ENCODE measurements around the gene ASCL5. TPM values are rescaled to one million over a fixed set of nuclear protein-coding genes. Genes with fewer than 3 reads are reported as not detected.
"Not testable (repeated sequence)": the region's sequence is repeated elsewhere in the genome, so short reads cannot be mapped to it uniquely, and the experiment has no call there.

The ASCL5 gene
- total and polyA plus RNA-seq, 8 donors: 0.16 to 1.6 (median 1.2) TPM

DNA sequence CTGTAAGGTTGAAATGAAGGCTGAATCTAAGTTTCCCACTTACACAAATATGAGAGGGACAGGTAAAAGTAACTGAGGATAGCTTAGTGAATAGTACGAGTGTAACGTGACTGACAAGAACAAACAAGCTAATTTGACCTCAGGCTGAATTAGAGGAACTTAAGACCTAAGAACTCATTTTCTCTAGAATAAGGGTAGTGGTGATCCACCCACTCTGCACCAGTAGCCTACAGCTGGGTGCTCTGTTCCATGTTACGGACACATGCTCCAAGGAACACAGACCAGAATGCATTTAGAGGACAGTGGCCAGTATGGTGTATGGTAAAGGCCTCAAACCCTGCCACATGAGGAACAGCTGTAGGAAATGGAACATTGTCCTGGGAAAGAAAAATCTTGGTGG is 42.2 kb upstream of the ASCL5 start:
- no peak for DNase-seq
- no peak for ATAC-seq
- Histone ChIP-seq H3K4me3 (no peak overlapping the region), H3K27ac (peak overlapping the region in 1 of 4 donors; percentile 0), H3K9me3 (no peaks in the 10 kb centered on the region), H3K27me3 (no peaks in the 10 kb centered on the region), H3K36me3 (no peaks in the 10 kb centered on the region), H3K4me1 (peaks cover 15 to 22% (median 16%) of the 10 kb centered on the region in 3 donors)
- intact Hi-C loops (cut with DNase I): no loop called here
- no peak for FAIRE-seq
- WGBS, 2 donors: 83 to 96% methylated on average over 3 of the region's 3 CpGs
- TF ChIP-seq, protein P1, sequence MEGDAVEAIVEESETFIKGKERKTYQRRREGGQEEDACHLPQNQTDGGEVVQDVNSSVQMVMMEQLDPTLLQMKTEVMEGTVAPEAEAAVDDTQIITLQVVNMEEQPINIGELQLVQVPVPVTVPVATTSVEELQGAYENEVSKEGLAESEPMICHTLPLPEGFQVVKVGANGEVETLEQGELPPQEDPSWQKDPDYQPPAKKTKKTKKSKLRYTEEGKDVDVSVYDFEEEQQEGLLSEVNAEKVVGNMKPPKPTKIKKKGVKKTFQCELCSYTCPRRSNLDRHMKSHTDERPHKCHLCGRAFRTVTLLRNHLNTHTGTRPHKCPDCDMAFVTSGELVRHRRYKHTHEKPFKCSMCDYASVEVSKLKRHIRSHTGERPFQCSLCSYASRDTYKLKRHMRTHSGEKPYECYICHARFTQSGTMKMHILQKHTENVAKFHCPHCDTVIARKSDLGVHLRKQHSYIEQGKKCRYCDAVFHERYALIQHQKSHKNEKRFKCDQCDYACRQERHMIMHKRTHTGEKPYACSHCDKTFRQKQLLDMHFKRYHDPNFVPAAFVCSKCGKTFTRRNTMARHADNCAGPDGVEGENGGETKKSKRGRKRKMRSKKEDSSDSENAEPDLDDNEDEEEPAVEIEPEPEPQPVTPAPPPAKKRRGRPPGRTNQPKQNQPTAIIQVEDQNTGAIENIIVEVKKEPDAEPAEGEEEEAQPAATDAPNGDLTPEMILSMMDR (IDR thresholded peaks at IDR 0.05): no peak

DNA sequence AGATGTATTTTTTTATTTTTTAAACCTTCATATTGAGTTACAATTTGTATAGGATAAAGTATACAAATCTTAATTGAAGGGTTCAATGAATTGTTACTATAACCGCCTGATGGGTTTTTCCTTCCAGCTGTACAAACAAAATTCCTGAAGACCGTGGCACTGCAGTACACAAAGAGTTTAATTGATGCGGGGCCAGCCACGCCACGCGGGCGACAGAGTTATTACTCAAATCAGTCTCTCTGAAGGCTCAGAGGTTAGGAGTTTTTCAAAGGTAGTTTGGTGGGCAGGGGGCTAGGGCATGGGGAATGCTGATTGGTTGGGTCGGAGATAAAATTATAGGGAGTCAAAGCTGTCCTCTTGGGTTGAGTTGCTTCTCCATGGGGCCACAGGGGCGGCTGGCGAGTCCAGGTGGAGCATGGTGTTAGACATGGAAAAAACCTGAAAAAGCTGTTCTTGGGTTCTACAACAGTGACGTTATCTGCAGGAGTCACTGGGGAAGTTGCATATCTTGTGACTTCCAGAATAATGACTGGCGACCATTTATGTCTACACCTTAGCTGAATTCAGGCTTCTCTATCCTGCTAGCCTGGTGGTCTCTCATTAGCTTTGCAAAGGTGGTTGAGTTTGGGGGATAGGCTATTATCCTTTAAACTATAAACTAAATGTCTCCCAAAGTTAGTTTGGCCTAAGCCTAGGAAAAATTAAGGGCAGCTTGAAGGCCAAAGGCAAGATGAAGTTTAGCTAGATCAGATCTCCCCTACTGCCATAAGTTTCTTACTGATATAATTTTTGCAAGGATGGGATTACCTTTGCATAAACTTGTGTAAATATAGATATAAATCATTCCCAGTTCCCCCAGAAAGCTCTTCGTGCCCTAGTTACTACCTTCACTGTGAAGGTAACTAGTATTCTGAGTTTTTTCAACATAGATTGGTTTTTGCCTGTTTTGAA is 40.3 kb upstream of the ASCL5 start:
- FAIRE-seq (no peak), DNase-seq (peak in 2 of 6 donors; percentile 30 to 45), ATAC-seq (no peak)
- 34 to 41% methylated on average over 13 of the region's 13 CpGs for WGBS, 2 donors
- no peaks in the 10 kb centered on the region for H3K27me3 ChIP-seq
- no peak overlapping the region for H3K4me3 ChIP-seq
- H3K4me1 ChIP-seq: peaks cover 5 to 22% (median 15%) of the 10 kb centered on the region in 3 donors
- H3K36me3 ChIP-seq: no peaks in the 10 kb centered on the region
- no peaks in the 10 kb centered on the region for H3K9me3 ChIP-seq
- intact Hi-C loops (cut with DNase I): no loop called here
- TF ChIP-seq, protein P1 (IDR thresholded peaks at IDR 0.05): no peak
- H3K27ac ChIP-seq: peak overlapping the region in 2 of 4 donors; percentile 2 to 28

DNA sequence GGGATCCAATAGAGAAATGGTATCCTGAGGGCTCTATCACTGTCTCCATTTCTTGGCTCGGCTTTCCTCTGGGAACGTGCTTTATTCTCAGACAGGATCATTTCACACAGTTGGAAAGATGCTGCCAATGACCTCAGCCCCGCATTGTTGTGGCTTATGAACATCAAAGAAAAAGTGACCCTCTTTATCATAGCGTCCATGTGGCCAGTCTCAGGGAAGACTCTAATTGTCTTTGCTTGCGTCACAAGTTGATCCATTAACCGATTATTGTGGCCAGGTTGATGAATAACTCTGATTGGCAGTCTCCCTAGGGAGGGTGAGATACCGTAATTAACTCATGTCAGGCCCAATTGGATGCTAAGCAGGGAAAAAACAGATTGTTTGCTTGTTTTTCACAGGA is 37.7 kb upstream of the ASCL5 start:
- ATAC-seq (peak in 1 of 4 donors; percentile 28), DNase-seq (no peak), FAIRE-seq (no peak)
- WGBS, 2 donors: 52 to 59% methylated on average over 7 of the region's 7 CpGs
- Histone ChIP-seq H3K27ac (no peak overlapping the region), H3K27me3 (no peaks in the 10 kb centered on the region), H3K4me1 (peaks cover 0 to 15% (median 7%) of the 10 kb centered on the region in 3 donors), H3K36me3 (no peaks in the 10 kb centered on the region), H3K4me3 (no peak overlapping the region), H3K9me3 (no peaks in the 10 kb centered on the region)
- TF ChIP-seq, protein P1 (IDR thresholded peaks at IDR 0.05): no peak
- intact Hi-C loops (cut with DNase I): no loop called here

DNA sequence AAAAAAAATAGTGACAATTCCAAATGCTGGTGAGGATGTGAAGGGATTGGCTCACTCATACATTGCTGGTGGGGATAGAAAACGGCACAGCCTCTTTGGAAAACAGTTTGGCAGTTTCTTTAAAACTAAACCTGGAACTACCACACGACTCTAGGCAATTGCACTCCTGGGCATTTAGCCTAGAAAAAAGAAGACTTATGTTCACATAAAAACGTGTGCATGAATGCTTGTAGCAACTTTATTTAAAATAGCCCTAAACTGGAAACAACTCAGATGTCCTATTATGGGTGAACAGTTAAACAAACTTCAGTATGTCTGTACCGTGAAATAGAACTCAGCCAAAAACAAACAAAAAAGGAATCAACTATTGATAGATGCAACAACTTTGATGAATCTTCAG is 36.7 kb upstream of the ASCL5 start:
- TF ChIP-seq, protein P1 (IDR thresholded peaks at IDR 0.05): no peak
- 52 to 61% methylated on average over 4 of the region's 4 CpGs for WGBS, 2 donors

DNA sequence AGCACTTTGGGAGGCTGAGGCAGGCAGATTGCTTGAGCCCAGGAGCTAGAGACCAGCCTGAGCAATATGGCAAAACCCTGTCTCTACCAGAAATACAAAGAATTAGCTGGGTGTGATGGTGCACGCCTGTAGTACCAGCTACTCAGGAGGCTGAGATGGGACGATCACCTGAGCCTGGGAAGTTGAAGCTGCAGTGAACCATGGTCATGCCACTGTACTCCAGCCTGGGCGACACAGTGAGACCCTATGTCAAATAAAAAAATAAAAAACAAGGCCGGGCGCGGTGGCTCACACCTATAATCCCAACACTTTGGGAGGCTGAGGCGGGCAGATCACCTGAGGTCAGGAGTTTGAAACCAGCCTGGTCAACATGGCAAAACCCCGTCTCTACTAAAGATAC is 36.1 kb upstream of the ASCL5 start:
- FAIRE-seq; H3K27me3 ChIP-seq; H3K9me3 ChIP-seq; H3K27ac ChIP-seq; intact Hi-C loops (cut with DNase I); H3K4me1 ChIP-seq; H3K4me3 ChIP-seq; DNase-seq; ATAC-seq; H3K36me3 ChIP-seq: not testable (repeated sequence)
- 87 to 94% methylated on average over 8 of the region's 8 CpGs for WGBS, 2 donors

More for the DNA sequence above, 36.7 kb upstream of the ASCL5 start:
- FAIRE-seq (no peak), DNase-seq (no peak), ATAC-seq (no peak)
- Histone ChIP-seq H3K9me3 (no peaks in the 10 kb centered on the region), H3K4me3 (no peak overlapping the region), H3K36me3 (no peaks in the 10 kb centered on the region), H3K27me3 (no peaks in the 10 kb centered on the region), H3K4me1 (peaks cover 0 to 9% (median 5%) of the 10 kb centered on the region in 3 donors), H3K27ac (no peak overlapping the region)
- intact Hi-C loops (cut with DNase I): no loop called here
